ENCODE measurements around the gene FJX1.

FJX1 gene

GRCh38 chr11:35617687-35618496 is at the start of gene FJX1:
FJX1 (plus strand) TSS chr11:35618460; CDS start chr11:35618637, 177 bp downstream.
- DNase-seq (ENCODE audit: low read depth in 2 of 2): no peak

- no peak for DNase-seq (ENCODE audit: low read depth in 2 of 2)
These were observed 46.6 kb upstream of the FJX1 start for GRCh38 chr11:35571696-35572095.

- no peak for DNase-seq (ENCODE audit: low read depth in 2 of 2)
These were observed 38.5 kb upstream of the FJX1 start for GRCh38 chr11:35579557-35580396.

- DNase-seq (ENCODE audit: low read depth in 2 of 2): no peak
These were observed 37.9 kb upstream of the FJX1 start for GRCh38 chr11:35580397-35580781.

- no peak for DNase-seq (ENCODE audit: low read depth in 2 of 2)
These were observed 36.2 kb upstream of the FJX1 start for GRCh38 chr11:35582033-35582432.

GRCh38 chr11:35583126-35583525 is 35.1 kb upstream of the FJX1 start:
- no peak for DNase-seq (ENCODE audit: low read depth in 2 of 2)

GRCh38 chr11:35583843-35584242 is 34.4 kb upstream of the FJX1 start:
- DNase-seq (ENCODE audit: low read depth in 2 of 2): no peak

- no peak for DNase-seq (ENCODE audit: low read depth in 2 of 2)
These were observed 33.9 kb upstream of the FJX1 start for GRCh38 chr11:35584321-35584720.

GRCh38 chr11:35585416-35585815 is 32.8 kb upstream of the FJX1 start:
- DNase-seq (ENCODE audit: low read depth in 2 of 2): no peak

GRCh38 chr11:35586222-35586621 is 32.0 kb upstream of the FJX1 start:
- DNase-seq (ENCODE audit: low read depth in 2 of 2): no peak

GRCh38 chr11:35587972-35588371 is 30.3 kb upstream of the FJX1 start:
- DNase-seq (ENCODE audit: low read depth in 2 of 2): no peak

- DNase-seq (ENCODE audit: low read depth in 2 of 2): no peak
These were observed 29.6 kb upstream of the FJX1 start for GRCh38 chr11:35588627-35589026.

- no peak for DNase-seq (ENCODE audit: low read depth in 2 of 2)
These were observed 29.0 kb upstream of the FJX1 start for GRCh38 chr11:35589281-35589680.

GRCh38 chr11:35590412-35590811 is 27.8 kb upstream of the FJX1 start:
- no peak for DNase-seq (ENCODE audit: low read depth in 2 of 2)

GRCh38 chr11:35593143-35593542 is 25.1 kb upstream of the FJX1 start:
- DNase-seq (ENCODE audit: low read depth in 2 of 2): no peak

- no peak for DNase-seq (ENCODE audit: low read depth in 2 of 2)
These were observed 23.6 kb upstream of the FJX1 start for GRCh38 chr11:35594680-35595079.

- DNase-seq (ENCODE audit: low read depth in 2 of 2): no peak
These were observed 19.8 kb upstream of the FJX1 start for GRCh38 chr11:35598254-35599125.

GRCh38 chr11:35600331-35600838 is 17.9 kb upstream of the FJX1 start:
- no peak for DNase-seq (ENCODE audit: low read depth in 2 of 2)

- DNase-seq (ENCODE audit: low read depth in 2 of 2): no peak
These were observed 16.0 kb upstream of the FJX1 start for GRCh38 chr11:35602160-35602793.

- DNase-seq (ENCODE audit: low read depth in 2 of 2): no peak
These were observed 15.3 kb upstream of the FJX1 start for GRCh38 chr11:35602979-35603378.

GRCh38 chr11:35605706-35606105 is 12.6 kb upstream of the FJX1 start:
- no peak for DNase-seq (ENCODE audit: low read depth in 2 of 2)

All from activated CD8-positive, alpha-beta memory T cell treated with anti-CD3 and anti-CD28 coated beads for 4 hours (primary cell).